Liver (tissue), 9 donors: ENCODE results near the gene EPHA5. TPM values are rescaled to one million over a fixed set of nuclear protein-coding genes. Genes with fewer than 3 reads are reported as not detected.

ENCODE experiments used
- DNase-seq: peaks from one replicate; pipeline ENCODE4 v3.0.0-alpha.2; 2017; ENCODE audit warnings: low spot score
- H3K27ac ChIP-seq, 2 donors: one replicate each; pipeline ENCODE4 v1.7.0; 2013; ENCODE audit warnings: inconsistent platforms in 2 of 2, low read length in 2 of 2, control low read depth in 1 of 2, low read depth in 1 of 2, mild to moderate bottlenecking in 1 of 2
- H3K27me3 ChIP-seq, 4 donors: one replicate each; pipeline versions ENCODE4 v1.6.1 to v1.7.0; 2013; ENCODE audit warnings: low read length in 3 of 4, inconsistent platforms in 1 of 4, mild to moderate bottlenecking in 1 of 4, moderate library complexity in 1 of 4; ENCODE audit not compliant: control insufficient read depth in 4 of 4, insufficient read depth in 4 of 4
- H3K36me3 ChIP-seq, 4 donors: one replicate each; pipeline versions ENCODE4 v1.6.1 to v1.7.0; 2013; ENCODE audit warnings: low read length in 3 of 4, mild to moderate bottlenecking in 3 of 4, low read depth in 1 of 4, moderate library complexity in 1 of 4; ENCODE audit not compliant: control insufficient read depth in 4 of 4, insufficient read depth in 3 of 4
- H3K4me1 ChIP-seq, 4 donors: one replicate each; pipeline versions ENCODE4 v1.6.1 to v1.7.0; 2013; ENCODE audit warnings: low read length in 3 of 4, mild to moderate bottlenecking in 3 of 4, moderate library complexity in 1 of 4; ENCODE audit not compliant: control insufficient read depth in 4 of 4, insufficient read depth in 4 of 4
- H3K4me3 ChIP-seq, 3 donors: one replicate each; pipeline versions ENCODE4 v1.6.1 to v1.7.0; 2013; ENCODE audit warnings: low read length in 3 of 3, control low read depth in 1 of 3, low read depth in 1 of 3, mild to moderate bottlenecking in 1 of 3
- H3K9ac ChIP-seq, 2 donors: one replicate each; pipeline ENCODE4 v1.7.0; 2013; ENCODE audit warnings: low read length in 2 of 2, mild to moderate bottlenecking in 2 of 2, moderate library complexity in 2 of 2, control low read depth in 1 of 2, low read depth in 1 of 2
- H3K9me3 ChIP-seq, 4 donors: one replicate each; pipeline versions ENCODE4 v1.6.1 to v1.7.0; 2013; ENCODE audit warnings: low read length in 3 of 4; ENCODE audit not compliant: control insufficient read depth in 4 of 4
- CTCF ChIP-seq: fragments of 150-350 bp; IDR thresholded peaks from 2 replicates; pipeline ENCODE4 v1.5.1; 2017; ENCODE audit warnings: improper control_type of control experiment, low read depth, low read length; ENCODE audit not compliant: missing input control
- EGR1 ChIP-seq, 2 donors: IDR thresholded peaks; 2 replicates each; pipeline ENCODE4 v1.6.1; 2016 to 2018; ENCODE audit warnings: antibody characterized with exemption in 2 of 2, low read depth in 2 of 2
- FOXA1 ChIP-seq: IDR thresholded peaks from 2 replicates; pipeline ENCODE4 v1.6.1; 2016; ENCODE audit warnings: antibody characterized with exemption
- FOXA2 ChIP-seq: IDR thresholded peaks from 2 replicates; pipeline ENCODE4 v1.6.1; 2016; ENCODE audit warnings: antibody characterized with exemption
- GABPA ChIP-seq, 2 donors: IDR thresholded peaks in 1 of 2; conservative IDR thresholded peaks in 1 of 2; 2 replicates each; pipeline ENCODE4 v1.6.1; 2016; ENCODE audit warnings: antibody characterized with exemption in 2 of 2, mild to moderate bottlenecking in 1 of 2, moderate library complexity in 1 of 2
- HNF4A ChIP-seq, 2 donors: conservative IDR thresholded peaks; 2 replicates each; pipeline ENCODE4 v1.6.1; 2016; ENCODE audit warnings: antibody characterized with exemption in 2 of 2, mild to moderate bottlenecking in 2 of 2
- HNF4G ChIP-seq: IDR thresholded peaks from 2 replicates; pipeline ENCODE4 v1.6.1; 2016; ENCODE audit warnings: antibody characterized with exemption
- JUND ChIP-seq, 2 donors: IDR thresholded peaks; 2 replicates each; pipeline ENCODE4 v1.6.1; 2016; ENCODE audit warnings: antibody characterized with exemption in 2 of 2
- MAX ChIP-seq: IDR thresholded peaks from 2 replicates; pipeline ENCODE4 v1.6.1; 2016; ENCODE audit warnings: antibody characterized with exemption
- NR2F2 ChIP-seq: IDR thresholded peaks from 2 replicates; pipeline ENCODE4 v1.6.1; 2016; ENCODE audit warnings: antibody characterized with exemption
- RAD21 ChIP-seq, 2 donors: IDR thresholded peaks; 2 replicates each; pipeline ENCODE4 v1.6.1; 2016; ENCODE audit warnings: antibody characterized with exemption in 2 of 2, mild to moderate bottlenecking in 2 of 2
- RXRA ChIP-seq, 2 donors: IDR thresholded peaks; 2 replicates each; pipeline ENCODE4 v1.6.1; 2017 to 2018; ENCODE audit warnings: antibody characterized with exemption in 2 of 2, mild to moderate bottlenecking in 1 of 2
- SP1 ChIP-seq: IDR thresholded peaks from 2 replicates; pipeline ENCODE4 v1.6.1; 2018; ENCODE audit warnings: antibody characterized with exemption, mild to moderate bottlenecking
- TAF1 ChIP-seq: conservative IDR thresholded peaks from 2 replicates; pipeline ENCODE4 v1.6.1; 2016; ENCODE audit warnings: antibody characterized with exemption, mild to moderate bottlenecking
- YY1 ChIP-seq: IDR thresholded peaks from 2 replicates; pipeline ENCODE4 v1.6.1; 2016; ENCODE audit warnings: antibody characterized with exemption, mild to moderate bottlenecking
- ZBTB33 ChIP-seq: IDR thresholded peaks from 2 replicates; pipeline ENCODE4 v1.6.1; 2016; ENCODE audit warnings: antibody characterized with exemption
- WGBS: extraction: QIAGEN DNeasy Blood & Tissue Kit; methylation state at CpG from one replicate; pipeline ENCODE4 v1.1.7; 2013; 5-methylcytosine and 5-hydroxymethylcytosine counted together
- polyA plus RNA-seq, 2 donors: library from polyadenylated mRNA; stranded (reverse) in 1 of 2; unstranded in 1 of 2; fragments of 200-250 nt in 1 of 2; fragments of >200 nt in 1 of 2; fragmentation: Nextera tagmentation in 1 of 2; extraction: Ambion mirVana in 1 of 2; gene quantifications; one replicate each; pipeline versions ENCODE4 v1.2.1 to v1.2.3, GENCODE V29; 2013 to 2015
- total RNA-seq, 2 donors: library from RNA; depleted of rRNA; stranded (reverse); fragments of >200 nt; gene quantifications; one replicate each; pipeline ENCODE4 v1.2.3, GENCODE V29; 2014
- TF ChIP-seq, protein P1 (sequence below): IDR thresholded peaks from 2 replicates; pipeline ENCODE4 v1.6.1; 2016; ENCODE audit warnings: antibody characterized with exemption, mild to moderate bottlenecking
- TF ChIP-seq, protein P2 (sequence below): IDR thresholded peaks from 2 replicates; pipeline ENCODE4 v1.6.1; 2016; ENCODE audit warnings: antibody characterized with exemption
- donor health status: healthy.
- donor health status: healthy.
- donor health status: healthy.
- donor health status: healthy.
- donor health status: healthy.

The EPHA5 gene
- total and polyA plus RNA-seq, 4 donors, result not detected

DNA sequence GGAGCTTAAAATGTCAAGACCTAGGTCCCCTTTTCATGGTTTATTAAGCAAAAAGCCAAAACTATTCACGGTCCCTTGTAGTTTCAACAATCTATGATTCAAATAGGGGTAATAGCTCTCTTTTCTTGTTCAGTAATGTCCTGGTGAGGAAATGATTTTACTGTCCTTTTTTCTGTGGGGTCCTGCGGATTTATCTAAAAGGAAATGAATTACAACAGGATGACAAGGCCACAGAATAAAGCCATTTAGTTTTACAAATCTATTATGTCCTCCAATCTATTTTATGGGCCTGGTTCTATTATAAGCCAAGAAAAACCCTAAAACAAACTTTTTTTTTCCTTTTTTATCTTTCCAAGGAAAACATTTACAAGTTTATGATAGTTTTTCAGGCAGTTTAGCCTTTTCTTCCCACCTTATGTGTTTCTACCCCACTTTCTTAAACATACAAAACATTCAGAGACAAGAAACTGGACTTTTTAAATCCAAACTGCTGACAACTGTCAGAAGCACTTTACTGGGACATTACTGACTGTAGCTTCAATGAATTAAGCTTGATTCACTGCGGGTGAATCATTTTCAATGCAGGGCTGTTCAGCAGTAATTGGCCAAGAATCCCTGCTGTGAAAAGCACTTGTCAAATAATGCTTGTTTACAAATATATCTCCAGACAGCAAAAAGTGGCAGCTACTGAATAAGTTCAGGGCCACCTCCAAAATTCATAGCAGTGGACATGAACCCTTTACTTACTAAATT is 4.3 kb downstream of the EPHA5 start:
- TF ChIP-seq RXRA (IDR thresholded peaks at IDR 0.05) (no peak), EGR1 (IDR thresholded peaks at IDR 0.05; ENCODE audit: low read depth in 2 of 2) (no peak), HNF4G (no peak), FOXA1 (no peak), RAD21 (IDR thresholded peaks at IDR 0.05) (no peak), GABPA (IDR thresholded peaks at IDR 0.05 in 1 of 2, conservative IDR thresholded peaks at IDR 0.05 in 1 of 2) (no peak), SP1 (no peak), CTCF (no peak), JUND (IDR thresholded peaks at IDR 0.05) (no peak), MAX (no peak), ZBTB33 (no peak), HNF4A (conservative IDR thresholded peaks at IDR 0.05) (no peak), NR2F2 (no peak), TAF1 (no peak), FOXA2 (no peak), YY1 (no peak)
- TF ChIP-seq, protein P1, sequence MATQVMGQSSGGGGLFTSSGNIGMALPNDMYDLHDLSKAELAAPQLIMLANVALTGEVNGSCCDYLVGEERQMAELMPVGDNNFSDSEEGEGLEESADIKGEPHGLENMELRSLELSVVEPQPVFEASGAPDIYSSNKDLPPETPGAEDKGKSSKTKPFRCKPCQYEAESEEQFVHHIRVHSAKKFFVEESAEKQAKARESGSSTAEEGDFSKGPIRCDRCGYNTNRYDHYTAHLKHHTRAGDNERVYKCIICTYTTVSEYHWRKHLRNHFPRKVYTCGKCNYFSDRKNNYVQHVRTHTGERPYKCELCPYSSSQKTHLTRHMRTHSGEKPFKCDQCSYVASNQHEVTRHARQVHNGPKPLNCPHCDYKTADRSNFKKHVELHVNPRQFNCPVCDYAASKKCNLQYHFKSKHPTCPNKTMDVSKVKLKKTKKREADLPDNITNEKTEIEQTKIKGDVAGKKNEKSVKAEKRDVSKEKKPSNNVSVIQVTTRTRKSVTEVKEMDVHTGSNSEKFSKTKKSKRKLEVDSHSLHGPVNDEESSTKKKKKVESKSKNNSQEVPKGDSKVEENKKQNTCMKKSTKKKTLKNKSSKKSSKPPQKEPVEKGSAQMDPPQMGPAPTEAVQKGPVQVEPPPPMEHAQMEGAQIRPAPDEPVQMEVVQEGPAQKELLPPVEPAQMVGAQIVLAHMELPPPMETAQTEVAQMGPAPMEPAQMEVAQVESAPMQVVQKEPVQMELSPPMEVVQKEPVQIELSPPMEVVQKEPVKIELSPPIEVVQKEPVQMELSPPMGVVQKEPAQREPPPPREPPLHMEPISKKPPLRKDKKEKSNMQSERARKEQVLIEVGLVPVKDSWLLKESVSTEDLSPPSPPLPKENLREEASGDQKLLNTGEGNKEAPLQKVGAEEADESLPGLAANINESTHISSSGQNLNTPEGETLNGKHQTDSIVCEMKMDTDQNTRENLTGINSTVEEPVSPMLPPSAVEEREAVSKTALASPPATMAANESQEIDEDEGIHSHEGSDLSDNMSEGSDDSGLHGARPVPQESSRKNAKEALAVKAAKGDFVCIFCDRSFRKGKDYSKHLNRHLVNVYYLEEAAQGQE, result no peak
- TF ChIP-seq, protein P2, sequence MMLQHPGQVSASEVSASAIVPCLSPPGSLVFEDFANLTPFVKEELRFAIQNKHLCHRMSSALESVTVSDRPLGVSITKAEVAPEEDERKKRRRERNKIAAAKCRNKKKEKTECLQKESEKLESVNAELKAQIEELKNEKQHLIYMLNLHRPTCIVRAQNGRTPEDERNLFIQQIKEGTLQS, result no peak
- DNase-seq, result no peak
- Histone ChIP-seq H3K4me3 (no peak overlapping the region), H3K4me1 (peaks cover 10 to 29% (median 24%) of the 10 kb centered on the region in 4 donors), H3K9me3 (no peaks in the 10 kb centered on the region), H3K9ac (no peak overlapping the region), H3K27ac (no peak overlapping the region), H3K36me3 (no peaks in the 10 kb centered on the region), H3K27me3 (peaks cover 2 to 16% (median 9%) of the 10 kb centered on the region in 4 donors)
- whole genome bisulfite sequencing, result 44% methylated on average over 3 of the region's 3 CpGs
